ENCODE measurements around the gene CCDC33. TPM values are rescaled to one million over a fixed set of nuclear protein-coding genes. Genes with fewer than 3 reads are reported as not detected.
A peak's percentile ranks its signal among the peaks of the same experiment; 100 is the strongest.
"Not testable (repeated sequence)": the region's sequence is repeated elsewhere in the genome, so short reads cannot be mapped to it uniquely, and the experiment has no call there.

Gene CCDC33
- total RNA-seq, 1 donor from 2014 or later: 0.41 TPM

DNA sequence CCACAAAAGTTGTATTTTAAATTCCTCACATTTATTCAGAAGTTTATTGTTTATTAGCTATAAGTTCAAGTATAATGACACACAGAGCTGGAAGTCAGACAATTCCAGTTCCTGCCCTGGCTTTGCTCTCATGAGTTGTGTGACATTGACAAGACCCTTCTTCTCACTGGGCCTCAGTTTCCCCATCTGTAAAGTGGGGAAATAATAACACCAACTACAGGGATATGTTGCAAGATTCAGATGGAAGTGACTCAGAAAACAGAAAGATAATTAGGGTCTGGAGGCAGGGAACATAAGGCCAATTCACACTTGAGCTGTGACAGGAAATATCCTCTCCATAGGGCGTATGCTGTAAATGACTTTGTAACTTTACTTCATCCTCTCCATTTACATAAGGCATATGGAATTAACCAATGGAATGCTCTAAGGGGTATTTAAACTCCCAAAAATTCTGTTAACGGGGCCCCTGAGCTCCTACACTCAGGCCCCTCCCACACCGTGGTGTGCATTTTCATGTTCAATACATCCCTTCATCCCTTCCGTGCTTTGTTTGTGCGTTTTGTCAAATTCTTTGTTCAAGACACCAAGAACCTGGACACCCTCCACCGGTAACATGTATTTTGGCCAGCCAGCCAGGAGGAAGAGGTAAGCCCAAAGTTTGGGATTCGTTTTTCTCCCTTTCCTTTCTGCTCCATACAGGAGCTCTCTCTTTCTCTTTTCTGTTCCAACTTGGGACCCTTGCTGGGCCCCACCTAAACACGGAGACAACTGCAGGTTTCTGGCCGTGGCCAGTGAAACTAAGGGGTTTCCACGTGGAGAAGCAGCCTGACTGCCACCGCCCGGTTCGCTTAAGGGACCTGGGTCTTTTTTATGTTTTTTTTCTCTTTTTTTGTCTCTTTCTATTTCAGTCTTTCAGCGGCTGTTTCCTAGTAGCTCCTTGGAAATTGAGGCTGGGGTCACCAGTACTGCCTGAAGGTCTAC is 114.5 kb downstream of the CCDC33 start:
- no peak for DNase-seq (ENCODE audit: low spot score in 2 of 2)
- FAIRE-seq: no peak

- FAIRE-seq: no peak
- DNase-seq (ENCODE audit: low spot score in 2 of 2): no peak
These were observed 115.5 kb downstream of the CCDC33 start for GRCh38 chr15:74351670-74352069.

DNA sequence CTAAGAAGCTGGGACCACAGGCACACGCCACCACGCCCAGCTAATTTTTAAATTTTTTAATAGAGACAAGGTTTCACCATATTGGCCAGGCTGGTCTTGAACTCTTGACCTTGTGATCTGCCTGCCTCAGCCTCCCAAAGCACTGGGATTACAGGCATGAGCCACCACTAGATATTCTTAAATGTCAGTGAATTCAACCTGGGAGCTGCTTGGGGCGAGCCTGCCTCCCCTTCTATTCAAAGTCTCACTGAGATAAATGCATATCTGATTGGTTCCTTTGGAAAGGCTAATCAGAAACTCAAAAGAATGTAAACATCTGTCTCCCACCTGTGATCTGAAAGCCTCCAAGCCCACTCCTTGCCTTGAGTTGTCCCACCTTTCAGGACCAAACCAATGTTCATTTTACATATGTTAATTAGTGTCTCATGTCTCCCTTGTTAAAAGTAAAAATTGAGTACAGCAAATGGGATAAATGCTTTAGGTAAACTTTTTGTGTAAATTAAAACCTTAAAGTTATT is 116.3 kb downstream of the CCDC33 start:
- no peak for FAIRE-seq
- DNase-seq (ENCODE audit: low spot score in 2 of 2): no peak

DNA sequence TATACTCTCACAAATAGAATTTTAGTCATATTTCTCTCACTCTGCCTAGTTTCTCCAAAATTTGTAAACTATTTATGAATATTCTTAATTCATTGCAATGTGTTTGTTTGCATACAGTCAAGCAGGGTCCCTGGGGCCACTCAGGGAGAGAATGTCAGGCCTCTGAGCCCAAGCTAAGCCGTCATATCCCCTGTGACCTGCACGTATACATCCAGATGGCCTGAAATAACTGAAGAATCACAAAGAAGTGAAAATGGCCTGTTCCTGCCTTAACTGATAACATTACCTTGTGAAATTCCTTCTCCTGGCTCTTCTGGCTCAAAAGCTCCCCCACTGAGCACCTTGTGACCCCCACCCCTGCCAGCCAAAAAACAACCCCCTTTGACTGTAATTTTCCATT is 117.9 kb downstream of the CCDC33 start:
- FAIRE-seq; DNase-seq (ENCODE audit: low spot score in 2 of 2): not testable (repeated sequence)

DNA sequence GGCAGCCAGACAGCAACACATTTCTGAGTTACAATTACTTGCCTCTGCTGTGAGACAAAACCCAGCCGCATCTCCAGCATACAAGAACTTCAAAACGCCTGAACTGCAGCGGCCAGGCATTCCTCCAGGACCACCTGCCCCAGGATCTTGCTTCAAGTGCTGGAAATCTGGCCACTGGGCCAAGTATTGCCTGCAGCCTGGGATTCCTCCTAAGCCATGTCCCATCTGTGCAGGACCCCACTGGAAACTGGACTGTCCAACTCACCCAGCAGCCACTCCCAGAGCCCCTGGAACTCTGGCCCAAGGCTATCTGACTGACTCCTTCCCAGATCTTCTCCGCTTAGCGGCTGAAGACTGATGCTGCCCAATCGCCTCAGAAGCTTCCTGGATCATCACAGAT is 119.9 kb downstream of the CCDC33 start:
- FAIRE-seq; DNase-seq (ENCODE audit: low spot score in 2 of 2): not testable (repeated sequence)

DNA sequence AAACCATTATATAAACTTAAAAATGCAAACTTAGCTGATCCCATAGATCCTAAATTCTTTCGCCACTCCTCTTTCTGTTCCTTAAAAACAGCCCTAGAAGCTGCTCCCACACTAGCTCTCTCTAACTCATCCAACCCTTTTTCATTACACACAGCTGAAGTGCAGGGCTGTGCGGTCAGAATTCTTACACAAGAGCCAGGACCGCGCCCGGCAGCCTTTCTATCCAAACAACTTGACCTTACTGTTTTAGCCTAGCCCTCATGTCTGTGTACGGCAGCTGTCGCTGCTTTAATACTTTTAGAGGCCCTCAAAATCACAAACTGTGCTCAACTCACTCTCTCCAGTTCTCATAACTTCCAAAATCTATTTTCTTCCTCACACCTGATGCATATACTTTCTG is 121.4 kb downstream of the CCDC33 start:
- not testable (repeated sequence) for DNase-seq (ENCODE audit: low spot score in 2 of 2); FAIRE-seq

GRCh38 chr15:74359376-74359775 is 123.2 kb downstream of the CCDC33 start:
- FAIRE-seq; DNase-seq (ENCODE audit: low spot score in 2 of 2): not testable (repeated sequence)

DNA sequence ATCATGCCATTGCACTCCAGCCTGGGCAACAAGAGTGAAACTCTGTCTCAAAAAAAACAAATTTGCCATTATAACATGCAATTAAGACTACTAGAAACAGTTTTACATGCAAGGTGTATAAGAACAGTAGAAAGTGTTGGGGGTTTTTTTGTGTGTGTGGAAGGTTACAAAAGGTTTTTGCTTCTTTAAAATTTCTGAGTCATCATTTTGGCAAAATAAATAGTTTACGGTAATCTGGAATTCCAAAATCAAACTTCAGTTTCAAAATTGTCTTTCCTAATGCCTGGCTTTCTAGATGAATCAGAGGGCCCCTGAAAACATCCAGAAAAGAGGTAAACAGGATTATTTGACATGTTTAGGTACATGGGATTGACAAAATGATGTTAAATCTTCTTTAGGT is 124.7 kb downstream of the CCDC33 start:
- DNase-seq (ENCODE audit: low spot score in 2 of 2); FAIRE-seq: not testable (repeated sequence)

- DNase-seq (ENCODE audit: low spot score in 2 of 2) (no peak), FAIRE-seq (no peak)
These were observed 126.4 kb downstream of the CCDC33 start for GRCh38 chr15:74362482-74362881.

DNA sequence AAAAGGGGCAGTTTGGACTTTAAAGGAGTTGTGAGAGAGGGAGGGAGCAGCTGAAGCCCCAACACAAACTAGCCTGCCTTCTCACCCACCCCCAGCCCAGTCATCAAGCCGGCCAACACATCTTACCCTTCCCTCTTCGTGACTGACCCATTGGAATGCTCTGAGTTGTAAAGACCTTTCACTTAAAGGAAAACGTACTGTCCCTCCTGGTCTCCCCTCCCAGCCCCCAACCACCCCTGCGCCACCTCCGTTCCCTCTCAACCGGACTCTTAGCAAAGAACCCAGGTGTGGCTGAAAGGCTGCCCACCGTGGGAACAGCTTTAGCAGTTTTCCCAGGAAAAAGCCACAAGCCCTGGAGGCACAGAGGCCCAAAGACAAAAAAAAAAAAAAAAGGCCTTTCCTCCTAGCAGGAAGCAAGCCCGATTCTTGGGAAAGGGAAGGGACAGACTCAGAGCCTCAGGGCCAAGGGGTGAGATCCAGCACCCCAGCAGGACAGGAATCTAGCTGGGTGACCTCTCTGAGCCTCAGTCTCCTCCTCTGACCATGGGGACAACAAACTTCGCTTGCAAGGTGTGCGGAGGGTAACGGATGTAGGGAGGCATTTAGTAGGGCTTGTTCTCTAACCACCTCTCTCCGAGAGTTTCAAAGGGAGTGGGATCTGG is 128.9 kb downstream of the CCDC33 start:
- DNase-seq (ENCODE audit: low spot score in 2 of 2): no peak

GRCh38 chr15:74365598-74366445 is 129.7 kb downstream of the CCDC33 start:
- no peak for FAIRE-seq
- no peak for DNase-seq (ENCODE audit: low spot score in 2 of 2)

More for the DNA sequence above, 128.9 kb downstream of the CCDC33 start:
- FAIRE-seq: no peak

- FAIRE-seq: no peak
- DNase-seq (ENCODE audit: low spot score in 2 of 2): peak in 1 of 2 donors; percentile 6
These were observed 131.2 kb downstream of the CCDC33 start, which contains the start of gene CYP11A1 for GRCh38 chr15:74367296-74367854. Gene CYP11A1 (minus strand): TSS chr15:74367646. CDS start chr15:74367585, 61 bp downstream.

- no peak for FAIRE-seq
- peak in 1 of 2 donors; percentile 3 for DNase-seq (ENCODE audit: low spot score in 2 of 2)
These were observed 132.0 kb downstream of the CCDC33 start for GRCh38 chr15:74368121-74368520.

DNA sequence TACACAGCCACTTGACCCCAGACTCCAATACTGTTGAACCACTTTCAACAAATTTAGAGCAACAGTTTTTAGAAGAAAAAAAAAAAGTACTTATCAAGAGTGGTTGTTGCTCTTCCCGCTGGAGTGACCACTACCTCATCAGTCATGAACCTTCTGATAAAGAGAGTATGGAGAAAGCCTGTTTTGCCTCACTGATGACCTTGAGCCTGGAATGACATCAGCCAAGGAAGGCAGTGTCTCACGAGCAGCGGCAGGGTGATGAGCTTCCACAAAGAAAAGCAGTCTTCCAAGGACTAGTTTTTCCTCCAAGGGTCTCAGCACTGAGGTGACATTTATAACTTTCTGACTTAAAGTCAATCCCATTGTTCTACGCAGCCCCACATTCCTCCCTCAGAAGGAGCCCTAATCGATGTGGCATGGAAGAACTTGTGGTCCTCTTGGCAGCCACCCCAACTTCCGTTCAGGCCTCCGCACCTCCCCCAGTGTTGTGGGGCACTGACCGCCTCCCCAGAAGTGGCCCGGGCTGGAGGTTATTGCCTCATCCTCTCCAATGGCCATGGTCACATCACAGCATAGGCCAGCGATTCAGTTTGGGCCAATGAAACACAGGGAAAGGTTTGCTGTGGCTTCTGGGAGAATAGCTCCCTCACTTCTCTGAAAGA is 133.1 kb downstream of the CCDC33 start:
- FAIRE-seq: no peak
- no peak for DNase-seq (ENCODE audit: low spot score in 2 of 2)

- FAIRE-seq (no peak), DNase-seq (ENCODE audit: low spot score in 2 of 2) (no peak)
These were observed 133.6 kb downstream of the CCDC33 start for GRCh38 chr15:74369756-74370155.

DNA sequence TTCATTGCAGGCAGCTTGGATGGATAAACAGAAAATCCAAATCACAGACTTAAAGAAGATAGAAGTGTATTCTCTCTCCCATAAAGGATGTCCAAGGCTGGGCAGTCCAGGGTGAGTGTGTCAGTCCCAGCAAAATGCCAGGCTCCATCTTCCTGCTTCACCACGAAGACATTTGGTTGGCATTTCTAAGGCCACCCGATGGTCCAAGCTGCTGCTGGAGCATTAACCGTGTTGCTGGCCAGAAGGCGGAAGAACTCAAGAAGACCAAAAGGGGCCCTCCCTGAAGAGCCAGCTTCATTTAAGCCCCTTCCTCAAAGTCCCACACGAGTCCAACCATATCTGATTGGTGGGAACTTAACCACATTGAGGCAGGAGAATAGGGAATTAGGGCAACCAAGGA is 134.3 kb downstream of the CCDC33 start:
- peak in 1 of 2 donors; percentile 4 for DNase-seq (ENCODE audit: low spot score in 2 of 2)
- FAIRE-seq: no peak

- FAIRE-seq (no peak), DNase-seq (ENCODE audit: low spot score in 2 of 2) (no peak)
These were observed 137.0 kb downstream of the CCDC33 start for GRCh38 chr15:74373056-74373650.

- FAIRE-seq: no peak
- DNase-seq (ENCODE audit: low spot score in 2 of 2): peak; percentile 85 to 96
These were observed 137.9 kb downstream of the CCDC33 start for GRCh38 chr15:74373731-74374647.

Data from frontal cortex (tissue), 4 donors.